Fibroblast of lung (primary cell): Measurements from ENCODE around the gene ACCS.

Experiments
- EZH2 ChIP-seq: IDR thresholded peaks from 2 replicates; pipeline ENCODE4 v1.5.1; 2012; ENCODE audit warnings: low read length, control low read depth, mild to moderate bottlenecking; ENCODE audit errors: missing control alignments
- TF ChIP-seq, protein P1 (sequence below), 2 donors: IDR thresholded peaks in 1 of 2; conservative IDR thresholded peaks in 1 of 2; 1 replicate in 1 of 2; 2 replicates in 1 of 2; pipeline ENCODE4 v1.5.1; 2011 to 2012; ENCODE audit warnings: low read length in 2 of 2, control low read depth in 1 of 2, inconsistent platforms in 1 of 2, low read depth in 1 of 2, mild to moderate bottlenecking in 1 of 2

DNA sequence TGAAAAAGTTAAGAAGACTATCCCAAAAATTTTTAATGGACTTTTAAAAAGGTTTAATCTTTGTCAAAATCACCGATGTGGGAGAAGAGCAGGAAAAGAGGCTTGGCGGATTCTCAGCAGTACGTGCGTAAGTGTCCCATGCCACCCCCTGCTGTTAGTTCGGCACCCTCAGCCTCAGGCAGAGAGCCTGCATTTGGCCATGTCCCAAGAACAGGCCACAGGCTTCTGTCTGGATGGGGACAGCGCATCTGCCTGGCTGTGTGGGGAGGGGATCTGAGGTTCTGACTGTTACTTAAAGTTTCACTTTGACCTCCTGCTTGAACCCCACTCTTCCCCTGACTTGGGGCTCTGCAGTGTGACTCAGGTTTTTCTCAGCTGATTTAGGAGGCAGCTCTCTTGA, 64.7 kb downstream of the ACCS start:
- no peak for TF ChIP-seq EZH2
- TF ChIP-seq, protein P1, sequence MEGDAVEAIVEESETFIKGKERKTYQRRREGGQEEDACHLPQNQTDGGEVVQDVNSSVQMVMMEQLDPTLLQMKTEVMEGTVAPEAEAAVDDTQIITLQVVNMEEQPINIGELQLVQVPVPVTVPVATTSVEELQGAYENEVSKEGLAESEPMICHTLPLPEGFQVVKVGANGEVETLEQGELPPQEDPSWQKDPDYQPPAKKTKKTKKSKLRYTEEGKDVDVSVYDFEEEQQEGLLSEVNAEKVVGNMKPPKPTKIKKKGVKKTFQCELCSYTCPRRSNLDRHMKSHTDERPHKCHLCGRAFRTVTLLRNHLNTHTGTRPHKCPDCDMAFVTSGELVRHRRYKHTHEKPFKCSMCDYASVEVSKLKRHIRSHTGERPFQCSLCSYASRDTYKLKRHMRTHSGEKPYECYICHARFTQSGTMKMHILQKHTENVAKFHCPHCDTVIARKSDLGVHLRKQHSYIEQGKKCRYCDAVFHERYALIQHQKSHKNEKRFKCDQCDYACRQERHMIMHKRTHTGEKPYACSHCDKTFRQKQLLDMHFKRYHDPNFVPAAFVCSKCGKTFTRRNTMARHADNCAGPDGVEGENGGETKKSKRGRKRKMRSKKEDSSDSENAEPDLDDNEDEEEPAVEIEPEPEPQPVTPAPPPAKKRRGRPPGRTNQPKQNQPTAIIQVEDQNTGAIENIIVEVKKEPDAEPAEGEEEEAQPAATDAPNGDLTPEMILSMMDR (conservative IDR thresholded peaks at IDR 0.05 in 1 of 2, IDR thresholded peaks at IDR 0.05 in 1 of 2; ENCODE audit: low read depth in 1 of 2, low read length in 2 of 2), result peak in 1 of 2 donors; percentile 4
